BE2C (cell line): Measurements from ENCODE around the gene TMEM9. TPM values are rescaled to one million over a fixed set of nuclear protein-coding genes. Genes with fewer than 3 reads are reported as not detected.

Experiments used
- DNase-seq: peaks from one replicate; pipeline ENCODE4 v3.0.0-alpha.2; 2020
- H3K27me3 ChIP-seq: fragments of 250-450 bp; sonication (Bioruptor Pico); 2 replicates; pipeline ENCODE4 v1.5.1; 2020; ENCODE audit warnings: mild to moderate bottlenecking
- H3K36me3 ChIP-seq: fragments of 250-450 bp; sonication (Bioruptor Pico); 2 replicates; pipeline ENCODE4 v1.5.1; 2020; ENCODE audit warnings: mild to moderate bottlenecking
- H3K4me1 ChIP-seq: fragments of 250-450 bp; sonication (Bioruptor Pico); 2 replicates; pipeline ENCODE4 v1.5.1; 2020
- H3K4me3 ChIP-seq: 2 replicates; pipeline ENCODE4 v1.5.1; 2011; ENCODE audit warnings: low read depth, low read length
- H3K9me3 ChIP-seq: fragments of 250-450 bp; sonication (Bioruptor Pico); 2 replicates; pipeline ENCODE4 v1.5.1; 2020
- CTCF ChIP-seq: IDR thresholded peaks from 2 replicates; pipeline ENCODE4 v1.5.1; 2012; ENCODE audit warnings: mild to moderate bottlenecking, low read depth, low read length
- polyA plus RNA-seq: library from polyadenylated mRNA; unstranded; fragments of >200 nt; gene quantifications from one replicate; pipeline ENCODE4 v1.2.1, GENCODE V29; 2012; ENCODE audit warnings: low read depth, missing spikeins; ENCODE audit not compliant: insufficient read length, insufficient read depth

Gene TMEM9
- polyA plus RNA-seq, result 164 TPM

GRCh38 chr1:201154389-201155165 is at the start of gene TMEM9:
Gene TMEM9 (minus strand): TSS chr1:201154474. CDS start chr1:201153923, 551 bp downstream.
- H3K4me3 ChIP-seq, result peak within 1 kb of the TSS; percentile 90
- TF ChIP-seq CTCF, result no peak
- no peaks in the 10 kb centered on the region for H3K9me3 ChIP-seq
- 0 out of 2 replicates have a peak, but pooled peaks cover 11% of the 10 kb centered on the region for H3K36me3 ChIP-seq
- H3K4me1 ChIP-seq, result peaks cover 5% of the 10 kb centered on the region
- H3K27me3 ChIP-seq, result no peaks in the 10 kb centered on the region
- DNase-seq, result peak; percentile 99

- H3K9me3 ChIP-seq, result no peaks in the 10 kb centered on the region
- DNase-seq, result no peak
- H3K4me1 ChIP-seq, result no peaks in the 10 kb centered on the region
- H3K27me3 ChIP-seq, result no peaks in the 10 kb centered on the region
- TF ChIP-seq CTCF, result no peak
- H3K4me3 ChIP-seq, result no peak overlapping the region
- no peaks in the 10 kb centered on the region for H3K36me3 ChIP-seq
Observed at GRCh38 chr1:201198598-201198997, 44.3 kb upstream of the TMEM9 start.

- no peaks in the 10 kb centered on the region for H3K9me3 ChIP-seq
- H3K4me1 ChIP-seq, result peaks cover 4% of the 10 kb centered on the region; the same call in 1 of the 2 replicates
- no peak for TF ChIP-seq CTCF
- no peak for DNase-seq
- no peaks in the 10 kb centered on the region for H3K27me3 ChIP-seq
- no peaks in the 10 kb centered on the region for H3K36me3 ChIP-seq
- H3K4me3 ChIP-seq, result no peak overlapping the region
Observed at GRCh38 chr1:201194046-201194445, 39.8 kb upstream of the TMEM9 start.

- Histone ChIP-seq H3K4me3 (no peak overlapping the region), H3K4me1 (peaks cover 4% of the 10 kb centered on the region; the same call in 1 of the 2 replicates), H3K27me3 (no peaks in the 10 kb centered on the region), H3K36me3 (no peaks in the 10 kb centered on the region), H3K9me3 (no peaks in the 10 kb centered on the region)
- DNase-seq, result no peak
- TF ChIP-seq CTCF, result no peak
Observed at GRCh38 chr1:201192261-201192788, 38.1 kb upstream of the TMEM9 start.

- no peaks in the 10 kb centered on the region for H3K27me3 ChIP-seq
- DNase-seq, result no peak
- no peaks in the 10 kb centered on the region for H3K9me3 ChIP-seq
- H3K36me3 ChIP-seq, result no peaks in the 10 kb centered on the region
- peaks cover 4% of the 10 kb centered on the region; the same call in 1 of the 2 replicates for H3K4me1 ChIP-seq
- H3K4me3 ChIP-seq, result no peak overlapping the region
- no peak for TF ChIP-seq CTCF
Observed at GRCh38 chr1:201191653-201192260, 37.5 kb upstream of the TMEM9 start.
